C4-2B (cell line): ENCODE data around the gene ANXA4.

Experiments
- H3K27ac ChIP-seq: fragments of 450-650 bp; 2 replicates; pipeline ENCODE4 v1.5.1; 2017
- ZFX ChIP-seq: fragments of 450-650 bp; IDR thresholded peaks from 2 replicates; pipeline ENCODE4 v1.6.1; 2017
- TF ChIP-seq, protein P1 (sequence below): fragments of 450-650 bp; conservative IDR thresholded peaks from 2 replicates; pipeline ENCODE4 v1.5.1; 2017; ENCODE audit warnings: mild to moderate bottlenecking

The ANXA4 gene

DNA sequence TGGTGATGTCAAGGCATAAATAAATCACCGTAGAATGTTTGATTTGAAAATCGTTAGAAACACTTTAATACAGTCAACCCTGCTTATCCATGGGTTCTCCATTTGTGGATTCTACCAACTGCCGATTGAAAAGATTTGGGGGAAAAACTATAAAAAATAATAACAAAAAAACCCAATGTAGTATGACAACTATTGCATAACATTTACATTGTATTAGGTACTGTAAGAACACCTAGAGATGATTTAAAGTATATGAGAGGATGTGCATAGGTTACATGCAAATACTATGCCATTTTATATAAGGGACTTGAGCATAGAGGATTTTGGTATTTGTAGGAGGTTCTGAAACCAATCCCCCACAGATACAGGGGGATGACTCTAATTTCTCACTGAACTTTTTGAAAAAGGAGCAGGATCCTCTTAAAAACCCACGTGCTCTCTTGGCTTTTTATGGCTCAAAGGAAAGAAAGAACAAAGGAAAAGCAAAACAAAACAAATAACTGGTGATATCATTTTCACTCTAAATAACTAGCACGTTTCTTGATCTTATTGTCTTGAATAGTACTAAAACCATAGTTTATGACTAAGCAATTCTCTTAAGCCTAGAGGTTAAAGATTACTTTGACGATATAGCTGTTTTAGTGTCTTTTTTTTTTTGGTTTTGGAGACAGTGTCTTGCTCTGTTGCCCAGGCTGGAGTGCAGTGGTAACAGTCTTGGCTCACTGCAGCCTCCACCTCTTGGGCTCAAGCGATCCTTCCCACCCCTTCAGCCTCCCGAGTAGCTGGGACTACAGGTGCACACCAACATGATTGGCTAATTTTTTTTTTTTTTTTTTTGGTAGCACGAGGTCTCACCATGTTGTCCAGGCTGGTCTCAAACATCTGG, 104.5 kb downstream of the ANXA4 start:
- TF ChIP-seq, protein P1, sequence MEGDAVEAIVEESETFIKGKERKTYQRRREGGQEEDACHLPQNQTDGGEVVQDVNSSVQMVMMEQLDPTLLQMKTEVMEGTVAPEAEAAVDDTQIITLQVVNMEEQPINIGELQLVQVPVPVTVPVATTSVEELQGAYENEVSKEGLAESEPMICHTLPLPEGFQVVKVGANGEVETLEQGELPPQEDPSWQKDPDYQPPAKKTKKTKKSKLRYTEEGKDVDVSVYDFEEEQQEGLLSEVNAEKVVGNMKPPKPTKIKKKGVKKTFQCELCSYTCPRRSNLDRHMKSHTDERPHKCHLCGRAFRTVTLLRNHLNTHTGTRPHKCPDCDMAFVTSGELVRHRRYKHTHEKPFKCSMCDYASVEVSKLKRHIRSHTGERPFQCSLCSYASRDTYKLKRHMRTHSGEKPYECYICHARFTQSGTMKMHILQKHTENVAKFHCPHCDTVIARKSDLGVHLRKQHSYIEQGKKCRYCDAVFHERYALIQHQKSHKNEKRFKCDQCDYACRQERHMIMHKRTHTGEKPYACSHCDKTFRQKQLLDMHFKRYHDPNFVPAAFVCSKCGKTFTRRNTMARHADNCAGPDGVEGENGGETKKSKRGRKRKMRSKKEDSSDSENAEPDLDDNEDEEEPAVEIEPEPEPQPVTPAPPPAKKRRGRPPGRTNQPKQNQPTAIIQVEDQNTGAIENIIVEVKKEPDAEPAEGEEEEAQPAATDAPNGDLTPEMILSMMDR = no peak
- TF ChIP-seq ZFX = no peak
- no peak overlapping the region for H3K27ac ChIP-seq

DNA sequence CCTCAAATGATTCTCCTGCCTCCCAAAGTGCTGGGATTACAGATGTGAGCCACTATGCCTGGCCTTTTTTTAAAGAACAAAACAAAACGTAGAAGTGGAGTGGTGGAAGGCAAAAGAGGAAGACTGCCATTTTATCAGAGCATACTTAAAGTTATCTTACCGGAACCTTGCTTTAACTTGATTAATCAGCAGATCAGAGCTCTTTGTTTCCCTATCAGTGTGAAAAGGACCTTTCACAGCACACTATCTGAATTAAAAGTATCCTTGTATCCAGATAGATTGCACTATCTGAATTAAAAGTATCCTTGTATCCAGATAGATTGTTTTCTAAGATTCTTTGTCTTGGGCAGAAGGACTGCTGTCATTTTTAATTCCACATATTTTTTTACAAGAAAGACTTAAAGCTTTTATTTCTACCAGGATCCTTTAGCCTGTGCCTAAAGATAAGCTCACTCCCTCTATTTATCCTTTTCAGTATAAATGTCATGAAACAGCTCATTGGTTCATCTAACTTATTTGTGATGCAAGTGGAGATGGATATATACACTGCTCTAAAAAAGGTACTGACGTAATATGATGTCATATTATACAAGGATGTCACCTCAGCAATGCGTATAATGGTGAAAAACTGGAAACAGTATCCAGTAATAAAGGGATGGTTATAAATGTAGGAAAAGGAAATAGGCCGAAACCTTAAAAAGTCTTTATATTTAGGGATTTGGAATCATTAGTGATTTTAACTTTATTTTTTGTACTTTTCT, 105.3 kb downstream of the ANXA4 start:
- TF ChIP-seq ZFX = no peak
- TF ChIP-seq, protein P1 = no peak
- H3K27ac ChIP-seq = no peak overlapping the region

DNA sequence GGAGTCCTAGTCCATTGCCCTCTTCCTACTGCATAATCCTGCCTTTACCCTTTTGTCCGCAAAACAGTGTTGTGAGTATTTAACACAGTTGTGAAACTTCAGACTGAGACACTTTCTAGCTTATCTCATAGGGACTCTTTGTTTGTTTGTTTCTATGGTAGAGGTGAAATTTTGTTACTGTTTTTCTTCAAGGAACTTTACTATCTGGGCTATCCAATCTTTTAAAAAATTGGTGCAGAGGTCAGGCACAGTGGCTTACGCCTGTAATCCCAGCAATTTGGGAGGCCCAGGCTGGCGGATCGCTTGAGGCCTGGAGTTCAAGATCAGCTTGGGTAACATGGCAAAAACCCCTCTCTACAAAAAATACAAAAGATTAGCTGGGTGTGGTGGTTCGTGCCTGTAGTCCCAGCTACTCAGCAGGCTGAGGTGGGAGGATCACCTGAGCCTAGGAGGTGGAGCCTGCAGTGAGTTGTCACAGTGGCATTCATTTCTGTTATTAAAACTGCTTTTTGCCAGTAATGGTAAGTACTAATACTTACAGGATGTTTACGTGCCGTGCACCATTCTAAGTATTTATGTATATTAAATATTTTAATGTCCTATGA, 106.4 kb downstream of the ANXA4 start:
- no peak for TF ChIP-seq ZFX
- TF ChIP-seq, protein P1 = no peak
- no peak overlapping the region for H3K27ac ChIP-seq

DNA sequence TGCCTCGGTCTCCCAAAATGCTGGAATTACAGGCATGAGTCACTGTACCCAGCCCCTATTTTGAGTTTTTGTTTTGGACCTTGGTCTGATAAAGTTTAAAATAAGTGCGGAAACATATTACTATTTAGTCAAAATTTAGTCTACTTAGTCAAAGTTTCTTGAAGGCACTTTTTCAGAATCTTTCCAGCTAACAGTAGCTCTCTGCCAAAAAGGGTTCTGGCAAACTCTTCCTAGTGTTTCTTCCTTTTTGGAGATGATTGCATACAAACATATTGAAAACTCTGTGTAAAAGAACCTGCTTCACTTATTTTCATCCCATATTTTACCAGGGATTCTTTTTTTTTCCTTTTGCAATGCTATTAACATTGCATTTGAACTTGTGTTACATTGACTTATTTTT, 116.3 kb downstream of the ANXA4 start:
- TF ChIP-seq, protein P1 = no peak
- no peak for TF ChIP-seq ZFX

DNA sequence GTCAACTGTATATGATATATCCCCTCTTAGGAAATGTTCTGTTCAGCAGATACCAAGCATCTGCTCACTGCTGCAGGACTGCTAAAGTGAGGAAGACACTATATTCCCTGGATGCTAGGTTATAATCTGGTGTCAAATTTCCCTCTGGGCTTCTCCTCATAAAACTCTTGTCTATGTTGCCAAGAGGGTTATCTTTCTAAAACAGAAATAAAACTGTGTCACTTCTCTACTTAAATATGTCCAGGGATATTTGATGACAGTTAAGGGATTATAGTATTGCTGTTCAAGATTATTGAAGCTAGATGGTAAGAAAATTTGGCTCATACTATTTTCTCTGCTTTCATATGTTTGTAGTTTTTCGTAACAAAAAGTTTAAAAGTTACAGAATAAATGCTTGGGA, 121.4 kb downstream of the ANXA4 start:
- TF ChIP-seq ZFX = no peak
- TF ChIP-seq, protein P1 = no peak

More for the DNA sequence above, 116.3 kb downstream of the ANXA4 start:
- H3K27ac ChIP-seq = no peak overlapping the region

More for the DNA sequence above, 121.4 kb downstream of the ANXA4 start:
- no peak overlapping the region for H3K27ac ChIP-seq
